GM19043 (cell line): ENCODE measurements around the gene TSPEAR.

Experiments used
- ATAC-seq: cut with Tn5 transposase; IDR thresholded peaks from one replicate; pipeline ENCODE4 v1.9.1; 2021; ENCODE audit warnings: low read depth; ENCODE audit not compliant: unreplicated experiment

The TSPEAR gene

GRCh38 chr21:44537930-44538911 is 173.2 kb downstream of the TSPEAR start:
- no peak for ATAC-seq

- no peak for ATAC-seq
Observed at GRCh38 chr21:44535963-44536362, 175.4 kb downstream of the TSPEAR start.

GRCh38 chr21:44534688-44535087 is 176.7 kb downstream of the TSPEAR start:
- no peak for ATAC-seq

GRCh38 chr21:44533891-44534627 is 177.3 kb downstream of the TSPEAR start:
- ATAC-seq: no peak

GRCh38 chr21:44533121-44533890 is 178.1 kb downstream of the TSPEAR start:
- ATAC-seq: no peak

- ATAC-seq: no peak
Observed at GRCh38 chr21:44532712-44533111, 178.7 kb downstream of the TSPEAR start.

- ATAC-seq: no peak
Observed at GRCh38 chr21:44531606-44532564, 179.5 kb downstream of the TSPEAR start.

- ATAC-seq: no peak
Observed at GRCh38 chr21:44530903-44531605, 180.3 kb downstream of the TSPEAR start.

GRCh38 chr21:44530221-44530902 is 181.0 kb downstream of the TSPEAR start:
- no peak for ATAC-seq

GRCh38 chr21:44529503-44530125 is 181.8 kb downstream of the TSPEAR start:
- no peak for ATAC-seq

GRCh38 chr21:44529011-44529421 is 182.4 kb downstream of the TSPEAR start:
- no peak for ATAC-seq

GRCh38 chr21:44528634-44528995 is 182.8 kb downstream of the TSPEAR start:
- ATAC-seq: no peak

- ATAC-seq: no peak
Observed at GRCh38 chr21:44527983-44528633, 183.3 kb downstream of the TSPEAR start.

- ATAC-seq: no peak
Observed at GRCh38 chr21:44527156-44527982, 184.0 kb downstream of the TSPEAR start.

GRCh38 chr21:44526096-44526997 is 185.0 kb downstream of the TSPEAR start:
- ATAC-seq: no peak
